Mesenchymal stem cell (in vitro differentiated cells and primary cell): ENCODE data around the gene TAL2. TPM values are rescaled to one million over a fixed set of nuclear protein-coding genes. Genes with fewer than 3 reads are reported as not detected.
A peak's percentile ranks its signal among the peaks of the same experiment; 100 is the strongest.

ENCODE experiments used
- DNase-seq: peaks from one replicate; pipeline ENCODE4 v3.0.0-alpha.2; 2013
- H2AFZ ChIP-seq: one replicate; pipeline ENCODE4 v1.6.1; 2013; ENCODE audit warnings: low read depth, mild to moderate bottlenecking, control low read depth, inconsistent platforms, low read length, moderate library complexity
- H2AK5ac ChIP-seq: 2 replicates; pipeline ENCODE4 v1.6.1; 2013; ENCODE audit warnings: low read length, moderate library complexity, mild to moderate bottlenecking, inconsistent platforms; ENCODE audit not compliant: severe bottlenecking
- H2BK120ac ChIP-seq: one replicate; pipeline ENCODE4 v1.6.1; 2013; ENCODE audit warnings: low read depth, mild to moderate bottlenecking, inconsistent platforms, low read length, moderate library complexity
- H2BK12ac ChIP-seq, 2 experiments: one replicate each; pipeline ENCODE4 v1.6.1; 2013; ENCODE audit warnings: inconsistent platforms in 2 of 2, low read length in 2 of 2, mild to moderate bottlenecking in 2 of 2, moderate library complexity in 2 of 2, control low read depth in 1 of 2
- H2BK15ac ChIP-seq: one replicate; pipeline ENCODE4 v1.6.1; 2013; ENCODE audit warnings: mild to moderate bottlenecking, low read depth, inconsistent platforms; ENCODE audit not compliant: poor library complexity, severe bottlenecking
- H2BK5ac ChIP-seq: 2 replicates; pipeline ENCODE4 v1.6.1; 2013; ENCODE audit warnings: low read depth, mild to moderate bottlenecking, low read length, control low read depth, inconsistent platforms; ENCODE audit not compliant: poor library complexity, severe bottlenecking
- H3K14ac ChIP-seq, 2 experiments: one replicate each; pipeline ENCODE4 v1.6.1; 2013; ENCODE audit warnings: inconsistent platforms in 2 of 2, low read length in 2 of 2, control low read depth in 1 of 2, mild to moderate bottlenecking in 1 of 2, moderate library complexity in 1 of 2
- H3K18ac ChIP-seq, 2 experiments: one replicate each; pipeline ENCODE4 v1.6.1; 2013; ENCODE audit warnings: inconsistent platforms in 2 of 2, low read length in 2 of 2, control low read depth in 1 of 2, low read depth in 1 of 2, mild to moderate bottlenecking in 1 of 2
- H3K23ac ChIP-seq, 2 experiments: one replicate each; pipeline ENCODE4 v1.6.1; 2013; ENCODE audit warnings: inconsistent platforms in 2 of 2, low read length in 2 of 2, mild to moderate bottlenecking in 2 of 2, moderate library complexity in 2 of 2, control low read depth in 1 of 2
- H3K27ac ChIP-seq: 2 replicates; pipeline ENCODE4 v1.5.1; 2013; ENCODE audit warnings: mild to moderate bottlenecking, moderate library complexity, low read length, control low read depth, inconsistent platforms; ENCODE audit not compliant: poor library complexity, severe bottlenecking
- H3K27me3 ChIP-seq, 2 experiments: 2 replicates each; pipeline versions ENCODE4 v1.6.1 to v1.7.0; 2013; ENCODE audit warnings: low read length in 2 of 2, mild to moderate bottlenecking in 2 of 2, moderate library complexity in 2 of 2, control low read depth in 1 of 2, inconsistent platforms in 1 of 2; ENCODE audit not compliant: control insufficient read depth in 1 of 2, insufficient read depth in 1 of 2
- H3K36me3 ChIP-seq, 2 experiments: 2 replicates each; pipeline versions ENCODE4 v1.6.1 to v1.7.0; 2013; ENCODE audit warnings: low read length in 2 of 2, control low read depth in 1 of 2, inconsistent platforms in 1 of 2, low read depth in 1 of 2, mild to moderate bottlenecking in 1 of 2; ENCODE audit not compliant: insufficient read depth in 2 of 2, control insufficient read depth in 1 of 2
- H3K4ac ChIP-seq, 2 experiments: one replicate each; pipeline ENCODE4 v1.6.1; 2013; ENCODE audit warnings: inconsistent platforms in 2 of 2, low read length in 2 of 2, mild to moderate bottlenecking in 2 of 2, moderate library complexity in 2 of 2, control low read depth in 1 of 2, low read depth in 1 of 2
- H3K4me1 ChIP-seq: 2 replicates; pipeline ENCODE4 v1.6.1; 2013; ENCODE audit warnings: low read depth, low read length, control low read depth; ENCODE audit not compliant: control insufficient read depth, insufficient read depth
- H3K4me2 ChIP-seq: 2 replicates; pipeline ENCODE4 v1.6.1; 2013; ENCODE audit warnings: low read length, mild to moderate bottlenecking, inconsistent platforms; ENCODE audit not compliant: poor library complexity, severe bottlenecking
- H3K4me3 ChIP-seq, 2 experiments: 2 replicates each; pipeline versions ENCODE4 v1.5.1 to v1.7.0; 2013; ENCODE audit warnings: low read length in 2 of 2, mild to moderate bottlenecking in 2 of 2, control low read depth in 1 of 2, low read depth in 1 of 2; ENCODE audit not compliant: insufficient read depth in 1 of 2
- H3K79me1 ChIP-seq: replicated peaks from 2 replicates; pipeline ENCODE4 v1.6.1; 2013; ENCODE audit warnings: mild to moderate bottlenecking, control low read depth, low read length, inconsistent platforms; ENCODE audit not compliant: poor library complexity, severe bottlenecking
- H3K9ac ChIP-seq: 2 replicates; pipeline ENCODE4 v1.7.0; 2013; ENCODE audit warnings: mild to moderate bottlenecking, low read length, moderate library complexity
- H3K9me3 ChIP-seq: 2 replicates; pipeline ENCODE4 v1.7.0; 2013; ENCODE audit warnings: mild to moderate bottlenecking, low read length; ENCODE audit not compliant: control insufficient read depth
- H4K8ac ChIP-seq: one replicate; pipeline ENCODE4 v1.6.1; 2013; ENCODE audit warnings: inconsistent platforms, mild to moderate bottlenecking, low read length, moderate library complexity
- H4K91ac ChIP-seq: one replicate; pipeline ENCODE4 v1.6.1; 2013; ENCODE audit warnings: mild to moderate bottlenecking, low read length, inconsistent platforms
- WGBS: methylation state at CpG from one replicate; pipeline ENCODE4 v1.1.7; 2013; ENCODE audit warnings: mixed read lengths; 5-methylcytosine and 5-hydroxymethylcytosine counted together
- polyA plus RNA-seq, 2 experiments: library from polyadenylated mRNA; stranded (reverse); fragments of 200-250 nt; gene quantifications; one replicate each; pipeline ENCODE4 v1.2.3, GENCODE V29; 2013

The TAL2 gene
- 0.15 TPM for polyA plus RNA-seq (2013, experiment 1 of 2)
- polyA plus RNA-seq (2013, experiment 2 of 2) = 0.07 TPM

GRCh38 chr9:105662184-105663104 lies at the start of gene TAL2:
Gene TAL2 (plus strand): TSS chr9:105662457. CDS start chr9:105662497, 40 bp downstream.
- no peak for DNase-seq
- no peaks in the 10 kb centered on the region for H3K79me1 ChIP-seq

GRCh38 chr9:105621001-105621400 lies 41.3 kb upstream of the TAL2 start:
- Histone ChIP-seq H3K27ac (no peak overlapping the region), H3K18ac (no peak overlapping the region), H2BK5ac (no peak overlapping the region), H3K36me3 (peaks cover 0 to 13% of the 10 kb centered on the region in 2 experiments), H4K8ac (no peak overlapping the region), H3K14ac (no peak overlapping the region), H3K4me1 (no peaks in the 10 kb centered on the region), H3K9ac (no peak overlapping the region), H3K79me1 (no peaks in the 10 kb centered on the region), H2BK12ac (no peak overlapping the region), H3K23ac (no peak overlapping the region), H3K27me3 (no peaks in the 10 kb centered on the region), H2AK5ac (no peak overlapping the region), H3K4ac (no peak overlapping the region), H2BK120ac (no peak overlapping the region), H3K9me3 (no peaks in the 10 kb centered on the region), H4K91ac (no peak overlapping the region), H2AFZ (no peak overlapping the region), H3K4me2 (no peak overlapping the region), H2BK15ac (no peak overlapping the region), H3K4me3 (no peak overlapping the region)
- no CpG with 5 or more reads among the region's 2 CpGs for WGBS
- DNase-seq = no peak

More at GRCh38 chr9:105662184-105663104, at the start of gene TAL2:
- no peak within 1 kb of the TSS for H3K27ac ChIP-seq
- H2AFZ ChIP-seq = no peak within 1 kb of the TSS
- H3K27me3 ChIP-seq = peaks cover 2 to 3% of the 10 kb centered on the region in 2 experiments
- no peak within 1 kb of the TSS for H2BK12ac ChIP-seq
- no peak within 1 kb of the TSS for H3K14ac ChIP-seq
- no peak within 1 kb of the TSS for H4K8ac ChIP-seq
- H4K91ac ChIP-seq = no peak within 1 kb of the TSS
- H3K36me3 ChIP-seq = no peaks in the 10 kb centered on the region
- no peak within 1 kb of the TSS for H2AK5ac ChIP-seq
- H3K4me3 ChIP-seq = no peak within 1 kb of the TSS
- H2BK15ac ChIP-seq = no peak within 1 kb of the TSS
- H3K4me1 ChIP-seq = no peaks in the 10 kb centered on the region
- H3K4me2 ChIP-seq = no peak within 1 kb of the TSS
- WGBS = 91% methylated on average over 11 of the region's 12 CpGs
- H3K9ac ChIP-seq = no peak within 1 kb of the TSS
- H3K9me3 ChIP-seq = no peaks in the 10 kb centered on the region
- H3K4ac ChIP-seq = no peak within 1 kb of the TSS
- no peak within 1 kb of the TSS for H3K23ac ChIP-seq
- H3K18ac ChIP-seq = no peak within 1 kb of the TSS
- no peak within 1 kb of the TSS for H2BK120ac ChIP-seq
- H2BK5ac ChIP-seq = no peak within 1 kb of the TSS

GRCh38 chr9:105625088-105625487 lies 37.2 kb upstream of the TAL2 start:
- no peak overlapping the region for H3K4me3 ChIP-seq
- H4K8ac ChIP-seq = no peak overlapping the region
- no peak overlapping the region for H2BK5ac ChIP-seq
- H2BK15ac ChIP-seq = no peak overlapping the region
- no peak overlapping the region for H4K91ac ChIP-seq
- no peak overlapping the region for H2AFZ ChIP-seq
- H3K23ac ChIP-seq = no peak overlapping the region
- no peak overlapping the region for H3K4ac ChIP-seq
- no peak overlapping the region for H2AK5ac ChIP-seq
- WGBS = 63% methylated on average over 1 of the region's 1 CpG
- H3K9me3 ChIP-seq = no peaks in the 10 kb centered on the region
- H2BK120ac ChIP-seq = no peak overlapping the region
- no peaks in the 10 kb centered on the region for H3K4me1 ChIP-seq
- no peak overlapping the region for H3K14ac ChIP-seq
- no peak overlapping the region for H3K9ac ChIP-seq
- DNase-seq = no peak
- peaks cover 0 to 22% of the 10 kb centered on the region in 2 experiments for H3K36me3 ChIP-seq
- no peak overlapping the region for H2BK12ac ChIP-seq
- no peaks in the 10 kb centered on the region for H3K27me3 ChIP-seq
- H3K27ac ChIP-seq = no peak overlapping the region
- H3K4me2 ChIP-seq = no peak overlapping the region
- no peak overlapping the region for H3K18ac ChIP-seq
- no peaks in the 10 kb centered on the region for H3K79me1 ChIP-seq

- H3K27ac ChIP-seq = no peak overlapping the region
- H4K91ac ChIP-seq = no peak overlapping the region
- no peaks in the 10 kb centered on the region for H3K27me3 ChIP-seq
- H3K4ac ChIP-seq = no peak overlapping the region
- no peaks in the 10 kb centered on the region for H3K79me1 ChIP-seq
- no peak overlapping the region for H4K8ac ChIP-seq
- no peak overlapping the region for H3K23ac ChIP-seq
- no peak overlapping the region for H2BK12ac ChIP-seq
- H3K9me3 ChIP-seq = no peaks in the 10 kb centered on the region
- DNase-seq = peak; percentile 22
- H3K36me3 ChIP-seq = peaks cover 0 to 31% of the 10 kb centered on the region in 2 experiments
- no peak overlapping the region for H3K4me2 ChIP-seq
- no peak overlapping the region for H2BK120ac ChIP-seq
- no peak overlapping the region for H2BK15ac ChIP-seq
- H3K4me1 ChIP-seq = no peaks in the 10 kb centered on the region
- no peak overlapping the region for H3K18ac ChIP-seq
- H2AK5ac ChIP-seq = no peak overlapping the region
- H3K14ac ChIP-seq = no peak overlapping the region
- H2BK5ac ChIP-seq = no peak overlapping the region
- H3K9ac ChIP-seq = no peak overlapping the region
- no peak overlapping the region for H2AFZ ChIP-seq
- 50% methylated on average over 1 of the region's 1 CpG for WGBS
- H3K4me3 ChIP-seq = no peak overlapping the region
Observed at GRCh38 chr9:105632807-105633206, 29.4 kb upstream of the TAL2 start.
